Uterus (tissue), 4 donors: ENCODE results near the gene UGP2. TPM values are rescaled to one million over a fixed set of nuclear protein-coding genes. Genes with fewer than 3 reads are reported as not detected.

Source experiments
- DNase-seq, 2 donors: peaks; one replicate each; pipeline ENCODE4 v3.0.0-alpha.2; 2019 to 2020
- H3K27ac ChIP-seq, 2 donors: fragments of 200-600 bp; sonication (generic); 1 replicate in 1 of 2; 2 replicates in 1 of 2; pipeline ENCODE4 v1.5.1; 2016 to 2018
- H3K27me3 ChIP-seq, 2 donors: fragments of 200-600 bp; sonication (generic); one replicate each; pipeline ENCODE4 v1.5.1; 2018 to 2019; ENCODE audit warnings: control low read depth in 1 of 2
- H3K36me3 ChIP-seq, 2 donors: fragments of 200-600 bp; sonication (generic); one replicate each; pipeline ENCODE4 v1.5.1; 2019; ENCODE audit warnings: control low read depth in 1 of 2
- H3K4me1 ChIP-seq, 2 donors: fragments of 200-600 bp; sonication (generic); one replicate each; pipeline ENCODE4 v1.5.1; 2018 to 2019; ENCODE audit warnings: control low read depth in 1 of 2
- H3K4me3 ChIP-seq, 2 donors: fragments of 200-600 bp; sonication (generic); 1 replicate in 1 of 2; 2 replicates in 1 of 2; pipeline ENCODE4 v1.5.1; 2018 to 2019; ENCODE audit warnings: mild to moderate bottlenecking in 1 of 2
- H3K9me3 ChIP-seq, 2 donors: fragments of 200-600 bp; sonication (generic); one replicate each; pipeline ENCODE4 v1.5.1; 2019; ENCODE audit warnings: control low read depth in 1 of 2
- CTCF ChIP-seq, 4 experiments: fragments of 200-600 bp in 2 of 4; fragments of 450-650 bp in 2 of 4; sonication (generic) in 2 of 4; IDR thresholded peaks; one replicate each; pipeline ENCODE4 v1.5.1; 2016 to 2019; ENCODE audit warnings: antibody characterized with exemption in 4 of 4, mild to moderate bottlenecking in 2 of 4, moderate library complexity in 1 of 4
- POLR2A ChIP-seq, 2 donors: fragments of 450-650 bp; IDR thresholded peaks; one replicate each; pipeline ENCODE4 v1.6.1; 2016; ENCODE audit warnings: antibody characterized with exemption in 2 of 2, mild to moderate bottlenecking in 1 of 2, moderate library complexity in 1 of 2
- intact Hi-C: fragments of 100-400 bp; cut with DNase I; formaldehyde crosslinking; loops from one replicate; pipeline ENCODE4 v1.15.1; 2023; ENCODE audit warnings: low total_unique reads
- total RNA-seq, 4 donors: library from RNA; depleted of rRNA in 3 of 4; stranded (reverse); fragments of >200 nt in 3 of 4; gene quantifications; one replicate each; pipeline versions ENCODE4 v1.1.0 to v1.2.4, GENCODE V29; 2014 to 2023
- donor health status: DM: yes; HTN: yes; CAD: no.

Gene UGP2
- total RNA-seq, 4 donors from 2014 or later: 90.7 to 181 (median 106) TPM

GRCh38 chr2:63822478-63822877, 19.2 kb upstream of the UGP2 start:
- DNase-seq: no peak
- TF ChIP-seq POLR2A (IDR thresholded peaks at IDR 0.05): no peak
- TF ChIP-seq CTCF (IDR thresholded peaks at IDR 0.05): no peak
- intact Hi-C loops: no loop called here
- H3K27me3 ChIP-seq: no peaks in the 10 kb centered on the region
- no peaks in the 10 kb centered on the region for H3K36me3 ChIP-seq
- no peak overlapping the region for H3K4me3 ChIP-seq
- peaks cover 0 to 8% of the 10 kb centered on the region in 2 donors for H3K4me1 ChIP-seq
- no peaks in the 10 kb centered on the region for H3K9me3 ChIP-seq
- no peak overlapping the region for H3K27ac ChIP-seq

GRCh38 chr2:63827749-63828148, 13.9 kb upstream of the UGP2 start:
- Histone ChIP-seq H3K4me1 (no peaks in the 10 kb centered on the region), H3K4me3 (no peak overlapping the region), H3K27me3 (no peaks in the 10 kb centered on the region), H3K36me3 (no peaks in the 10 kb centered on the region), H3K27ac (no peak overlapping the region), H3K9me3 (no peaks in the 10 kb centered on the region)
- peak in 1 of 2 donors; percentile 22 for DNase-seq
- TF ChIP-seq CTCF (IDR thresholded peaks at IDR 0.05) (no peak), POLR2A (IDR thresholded peaks at IDR 0.05) (no peak)
- intact Hi-C loops: no loop called here

- Histone ChIP-seq H3K27me3 (no peaks in the 10 kb centered on the region), H3K4me3 (no peak overlapping the region), H3K36me3 (no peaks in the 10 kb centered on the region), H3K27ac (no peak overlapping the region), H3K9me3 (no peaks in the 10 kb centered on the region), H3K4me1 (no peaks in the 10 kb centered on the region)
- TF ChIP-seq CTCF (IDR thresholded peaks at IDR 0.05) (no peak), POLR2A (IDR thresholded peaks at IDR 0.05) (no peak)
- no peak for DNase-seq
- intact Hi-C loops: no loop called here
These were observed 10.5 kb upstream of the UGP2 start for GRCh38 chr2:63831176-63831575.

GRCh38 chr2:63834401-63834800, 7.3 kb upstream of the UGP2 start:
- no peak for TF ChIP-seq POLR2A (IDR thresholded peaks at IDR 0.05)
- TF ChIP-seq CTCF (IDR thresholded peaks at IDR 0.05): no peak
- Histone ChIP-seq H3K27me3 (no peaks in the 10 kb centered on the region), H3K36me3 (no peaks in the 10 kb centered on the region), H3K4me3 (no peak overlapping the region), H3K9me3 (no peaks in the 10 kb centered on the region), H3K4me1 (no peaks in the 10 kb centered on the region), H3K27ac (no peak overlapping the region)
- DNase-seq: no peak
- intact Hi-C loops: no loop called here

- H3K9me3 ChIP-seq: no peaks in the 10 kb centered on the region
- H3K27me3 ChIP-seq: no peaks in the 10 kb centered on the region
- intact Hi-C loops: no loop called here
- DNase-seq: no peak
- H3K4me3 ChIP-seq: no peak overlapping the region
- H3K36me3 ChIP-seq: no peaks in the 10 kb centered on the region
- no peak for TF ChIP-seq POLR2A (IDR thresholded peaks at IDR 0.05)
- no peak for TF ChIP-seq CTCF (IDR thresholded peaks at IDR 0.05)
- H3K4me1 ChIP-seq: no peaks in the 10 kb centered on the region
- no peak overlapping the region for H3K27ac ChIP-seq
These were observed 4.6 kb upstream of the UGP2 start for GRCh38 chr2:63837036-63837594.
